Activated CD4-positive, alpha-beta T cell treated with anti-CD3 and anti-CD28 coated beads, Interleukin-2, amount 10 ng/mL, durations not matched to agents 7 days and 5 days (primary cell): Measurements from ENCODE around the gene CAST. TPM values are rescaled to one million over a fixed set of nuclear protein-coding genes. Genes with fewer than 3 reads are reported as not detected.
"Not testable (repeated sequence)": the region's sequence is repeated elsewhere in the genome, so short reads cannot be mapped to it uniquely, and the experiment has no call there.

ENCODE experiments used
- CTCF ChIA-PET: fragments of 350-600 bp; sonication (Branson Sonifier 250); formaldehyde crosslinking; loops from one replicate; lab custom pipeline; 2021; ENCODE audit warnings: antibody characterized with exemption; lab: Charles Lee
- POLR2A ChIA-PET: fragments of 350-600 bp; sonication (Branson Sonifier 250); formaldehyde crosslinking; loops from one replicate; lab custom pipeline; 2021; ENCODE audit warnings: antibody characterized with exemption; lab: Charles Lee
- DNase-seq: peaks from one replicate; pipeline ENCODE4 v3.0.0-alpha.2; 2020
- H3K27ac Mint-ChIP-seq: one replicate; pipeline ENCODE4 v1.8.0; 2021; ENCODE audit warnings: mild to moderate bottlenecking, moderate library complexity, mixed read lengths
- H3K27me3 Mint-ChIP-seq: one replicate; pipeline ENCODE4 v1.8.0; 2021; ENCODE audit warnings: mixed read lengths
- H3K36me3 Mint-ChIP-seq: one replicate; pipeline ENCODE4 v1.8.0; 2021; ENCODE audit warnings: low read depth, mixed read lengths
- H3K4me1 Mint-ChIP-seq: one replicate; pipeline ENCODE4 v1.8.0; 2021; ENCODE audit warnings: mixed read lengths
- H3K4me3 Mint-ChIP-seq: one replicate; pipeline ENCODE4 v1.8.0; 2021; ENCODE audit warnings: mild to moderate bottlenecking, moderate library complexity, mixed read lengths
- H3K9me3 Mint-ChIP-seq: one replicate; pipeline ENCODE4 v1.8.0; 2021; ENCODE audit warnings: mixed read lengths
- total RNA-seq, 2 experiments: library from RNA; stranded (reverse); gene quantifications; one replicate each; pipeline ENCODE4 v1.2.3, GENCODE V29; 2021

The CAST gene
- total RNA-seq, 2 experiments from 2014 or later, result 178 to 218 TPM

DNA sequence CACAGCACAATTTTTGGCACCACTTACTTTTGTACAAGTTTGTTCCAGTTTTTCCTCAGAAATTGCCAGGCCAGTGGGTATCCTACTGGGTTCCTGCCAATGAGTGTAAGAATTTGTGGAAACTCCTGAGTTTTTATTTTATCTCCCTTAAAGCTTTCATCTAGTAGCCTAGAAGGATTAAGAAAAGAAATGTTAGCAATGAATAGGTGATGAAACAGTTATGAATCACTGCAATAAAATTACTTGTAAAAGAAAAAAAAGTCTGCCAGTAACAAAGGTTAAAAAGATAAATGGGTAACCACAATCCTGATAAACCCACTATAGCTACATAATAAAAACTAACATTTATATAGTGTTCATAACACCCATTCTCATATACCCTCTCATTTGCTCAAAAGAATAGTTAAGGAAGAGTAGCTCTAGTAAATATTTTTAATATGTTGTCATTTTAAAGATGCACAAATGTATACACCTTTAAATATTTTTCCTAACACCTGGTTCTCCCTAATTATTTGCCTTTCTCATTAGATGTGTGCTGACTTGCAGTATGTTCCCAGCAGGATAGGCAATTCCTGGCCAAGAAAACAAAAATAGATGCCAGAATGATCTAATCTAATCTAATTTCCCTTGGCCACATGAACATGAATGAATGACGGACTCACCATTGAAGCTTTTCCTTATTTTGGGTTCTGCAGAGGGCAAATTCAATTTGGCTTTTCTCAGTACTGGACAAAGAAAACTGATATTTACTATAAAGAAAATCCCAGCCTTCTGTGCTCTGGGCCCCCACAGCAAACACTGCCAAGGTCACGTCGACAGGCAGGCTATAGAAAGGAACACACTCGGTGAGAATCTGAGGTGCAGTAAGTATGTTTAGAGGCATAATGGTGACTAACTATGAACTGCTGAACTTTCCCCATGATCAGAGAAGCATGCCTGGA lies 119.1 kb downstream of the CAST start:
- CTCF ChIA-PET, result interaction anchor here (0.8 to 2.1 kb wide), 4 partner anchors 10 to 23 kb away, joined by 3 to 7 read pairs (median 4); no protein-coding TSS in a partner anchor
- Mint-ChIP-seq H3K9me3 (no peaks in the 10 kb centered on the region), H3K4me3 (no peak overlapping the region), H3K4me1 (no peaks in the 10 kb centered on the region), H3K27me3 (no peaks in the 10 kb centered on the region), H3K36me3 (peaks cover 84% of the 10 kb centered on the region), H3K27ac (peak overlapping the region; percentile 9)
- POLR2A ChIA-PET, result no interaction called here
- no peak for DNase-seq

GRCh38 chr5:96783326-96783725 lies 121.2 kb downstream of the CAST start:
- Mint-ChIP-seq H3K27me3 (no peaks in the 10 kb centered on the region), H3K4me3 (no peak overlapping the region), H3K36me3 (peaks cover 77% of the 10 kb centered on the region), H3K4me1 (no peaks in the 10 kb centered on the region), H3K27ac (no peak overlapping the region), H3K9me3 (no peaks in the 10 kb centered on the region)
- no peak for DNase-seq
- ChIA-PET CTCF (no interaction called here), POLR2A (no interaction called here)

- no peaks in the 10 kb centered on the region for H3K27me3 Mint-ChIP-seq
- no peak for DNase-seq
- ChIA-PET POLR2A (no interaction called here), CTCF (interaction anchor here (0.6 to 1.5 kb wide), 8 partner anchors 10 to 376 kb away, joined by 3 to 4 read pairs (median 3); no protein-coding TSS in a partner anchor)
- H3K9me3 Mint-ChIP-seq, result no peaks in the 10 kb centered on the region
- no peak overlapping the region for H3K27ac Mint-ChIP-seq
- H3K4me1 Mint-ChIP-seq, result no peaks in the 10 kb centered on the region
- peaks cover 74% of the 10 kb centered on the region for H3K36me3 Mint-ChIP-seq
- H3K4me3 Mint-ChIP-seq, result no peak overlapping the region
Measured at GRCh38 chr5:96785326-96786109, 123.3 kb downstream of the CAST start.

GRCh38 chr5:96788112-96788749 lies 126.1 kb downstream of the CAST start:
- POLR2A ChIA-PET, result no interaction called here
- no peak for DNase-seq
- H3K27me3 Mint-ChIP-seq, result no peaks in the 10 kb centered on the region
- H3K4me3 Mint-ChIP-seq, result no peak overlapping the region
- CTCF ChIA-PET, result interaction anchor here (1.5 to 1.9 kb wide), 3 partner anchors 9 to 81 kb away, joined by 3 to 11 read pairs (median 4); partner anchors contain the start of gene ERAP1
- no peak overlapping the region for H3K27ac Mint-ChIP-seq
- peaks cover 71% of the 10 kb centered on the region for H3K36me3 Mint-ChIP-seq
- no peaks in the 10 kb centered on the region for H3K9me3 Mint-ChIP-seq
- no peaks in the 10 kb centered on the region for H3K4me1 Mint-ChIP-seq

DNA sequence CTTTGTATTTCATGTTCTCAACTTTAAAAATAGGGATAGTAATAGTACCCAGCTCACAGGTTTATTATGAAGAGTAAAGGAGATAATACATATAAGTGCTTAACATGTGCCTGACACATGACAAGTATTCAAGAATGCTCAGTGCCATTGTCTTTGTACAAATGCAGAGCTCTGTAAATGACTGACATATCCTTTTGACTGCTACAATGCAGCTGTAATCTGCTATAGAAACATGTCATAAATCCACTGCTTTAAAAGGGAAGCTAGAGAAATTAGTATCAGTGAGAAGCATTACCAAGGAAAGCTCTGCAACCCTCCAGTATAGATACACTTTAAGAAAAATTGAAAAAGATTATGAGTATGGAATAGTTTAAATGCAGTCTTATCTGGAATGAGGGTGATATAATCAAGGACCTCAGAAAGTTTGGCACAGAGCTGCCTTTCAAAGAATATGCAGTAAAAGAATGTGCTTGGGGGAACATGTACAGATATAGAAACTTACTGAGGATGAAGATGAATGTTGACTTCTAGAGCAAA lies 127.7 kb downstream of the CAST start:
- POLR2A ChIA-PET, result no interaction called here

DNA sequence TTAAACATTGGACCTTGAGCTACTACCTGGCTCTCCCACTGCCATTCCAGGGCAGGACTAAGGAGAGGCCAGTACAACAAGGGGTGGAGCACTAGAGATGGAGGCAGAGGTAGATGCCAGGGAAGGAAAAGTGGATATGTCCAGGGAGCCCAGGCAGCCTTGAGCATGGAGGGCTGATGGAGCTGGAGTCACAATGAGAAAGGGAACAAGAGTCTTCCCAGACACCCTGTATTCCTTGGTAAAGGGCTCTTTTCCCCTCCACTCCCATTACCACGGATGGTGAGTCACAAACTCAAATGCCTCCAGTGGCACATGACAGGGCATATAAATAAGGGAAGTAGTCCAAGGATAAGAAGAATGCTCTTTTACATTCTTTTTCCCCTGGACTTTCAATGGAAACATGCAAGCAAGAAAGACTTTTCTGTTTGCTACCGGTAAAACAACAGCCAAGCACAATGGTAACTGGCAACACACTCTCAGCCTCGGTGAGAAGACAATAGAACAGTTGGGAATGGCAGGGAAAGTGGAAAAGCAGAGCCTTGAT lies 128.9 kb downstream of the CAST start:
- POLR2A ChIA-PET, result no interaction called here
- CTCF ChIA-PET, result interaction anchor here (0.8 to 1.9 kb wide), 6 partner anchors 9 to 177 kb away, joined by 3 to 6 read pairs (median 4); no protein-coding TSS in a partner anchor
- H3K27me3 Mint-ChIP-seq, result no peaks in the 10 kb centered on the region
- DNase-seq, result no peak
- peaks cover 74% of the 10 kb centered on the region for H3K36me3 Mint-ChIP-seq
- H3K9me3 Mint-ChIP-seq, result peaks cover 2% of the 10 kb centered on the region
- H3K27ac Mint-ChIP-seq, result no peak overlapping the region
- H3K4me1 Mint-ChIP-seq, result peaks cover 16% of the 10 kb centered on the region
- no peak overlapping the region for H3K4me3 Mint-ChIP-seq

More for the DNA sequence above, 127.7 kb downstream of the CAST start:
- no peak overlapping the region for H3K27ac Mint-ChIP-seq
- no peaks in the 10 kb centered on the region for H3K9me3 Mint-ChIP-seq
- peaks cover 74% of the 10 kb centered on the region for H3K36me3 Mint-ChIP-seq
- H3K4me3 Mint-ChIP-seq, result no peak overlapping the region
- H3K27me3 Mint-ChIP-seq, result no peaks in the 10 kb centered on the region
- CTCF ChIA-PET, result interaction anchor here (0.8 to 1.9 kb wide), 10 partner anchors 10 to 175 kb away, joined by 3 to 11 read pairs (median 4); no protein-coding TSS in a partner anchor
- DNase-seq, result no peak
- peaks cover 5% of the 10 kb centered on the region for H3K4me1 Mint-ChIP-seq

GRCh38 chr5:96794757-96795156 lies 132.6 kb downstream of the CAST start:
- CTCF ChIA-PET, result interaction anchor here (1.5 to 3.5 kb wide), 2 partner anchors 14 to 48 kb away, joined by 3 to 17 read pairs; partner anchors contain the start of gene ERAP1
- peak; percentile 51 for DNase-seq
- POLR2A ChIA-PET, result no interaction called here
- peak overlapping the region; percentile 32 for H3K27ac Mint-ChIP-seq
- H3K36me3 Mint-ChIP-seq, result peaks cover 85% of the 10 kb centered on the region
- no peaks in the 10 kb centered on the region for H3K27me3 Mint-ChIP-seq
- no peak overlapping the region for H3K4me3 Mint-ChIP-seq
- peaks cover 33% of the 10 kb centered on the region for H3K4me1 Mint-ChIP-seq
- peaks cover 6% of the 10 kb centered on the region for H3K9me3 Mint-ChIP-seq

DNA sequence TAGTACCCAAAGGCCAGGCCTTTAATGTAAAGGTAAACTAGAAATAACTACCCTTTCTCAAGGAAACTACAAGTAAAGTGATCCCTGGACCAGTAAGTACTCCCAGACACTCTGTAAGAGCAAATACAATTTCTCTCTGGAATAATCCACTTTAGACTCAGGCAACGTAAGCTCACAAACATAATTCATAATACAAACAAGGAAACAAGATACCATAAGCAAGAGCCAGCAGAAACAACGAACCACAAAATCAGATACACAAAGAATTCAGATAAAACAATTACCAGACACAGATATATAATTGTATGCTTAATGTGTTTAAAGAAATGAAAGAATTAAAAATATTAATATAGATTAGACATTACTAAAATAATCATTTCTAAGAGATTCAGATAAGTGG lies 133.4 kb downstream of the CAST start:
- CTCF ChIA-PET, result interaction anchor here (1.0 to 3.5 kb wide), 2 partner anchors 13 to 14 kb away, joined by 4 to 17 read pairs; partner anchors contain the start of gene ERAP1
- H3K27me3 Mint-ChIP-seq, result no peaks in the 10 kb centered on the region
- H3K9me3 Mint-ChIP-seq, result peaks cover 6% of the 10 kb centered on the region
- H3K36me3 Mint-ChIP-seq, result peaks cover 82% of the 10 kb centered on the region
- peaks cover 39% of the 10 kb centered on the region for H3K4me1 Mint-ChIP-seq
- POLR2A ChIA-PET, result no interaction called here
- no peak for DNase-seq
- H3K27ac Mint-ChIP-seq, result peak overlapping the region; percentile 43
- H3K4me3 Mint-ChIP-seq, result no peak overlapping the region

DNA sequence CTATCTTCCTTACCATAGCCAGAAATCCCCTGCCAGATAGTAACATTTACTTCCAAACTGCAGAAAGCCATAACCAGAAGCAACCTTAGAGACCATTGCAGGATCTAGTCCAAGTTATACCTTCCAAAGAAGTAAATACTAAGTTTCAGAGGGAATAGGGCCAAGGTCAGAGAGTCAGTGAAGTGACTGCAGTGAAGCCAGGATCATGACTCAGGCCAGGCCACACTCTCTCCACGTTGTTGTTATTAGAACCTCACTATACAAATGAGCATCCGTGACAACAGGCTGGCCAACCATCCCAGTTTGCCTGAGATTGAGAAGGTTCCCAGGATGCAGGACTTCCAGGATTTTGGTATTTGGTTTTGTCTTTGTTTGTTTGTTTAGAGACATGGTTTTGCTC lies 134.3 kb downstream of the CAST start:
- no peak for DNase-seq
- no peak overlapping the region for H3K4me3 Mint-ChIP-seq
- peaks cover 82% of the 10 kb centered on the region for H3K36me3 Mint-ChIP-seq
- no peaks in the 10 kb centered on the region for H3K27me3 Mint-ChIP-seq
- peak overlapping the region; percentile 26 for H3K27ac Mint-ChIP-seq
- peaks cover 40% of the 10 kb centered on the region for H3K4me1 Mint-ChIP-seq
- ChIA-PET CTCF (interaction anchor here (0.7 to 3.5 kb wide), 3 partner anchors 12 to 187 kb away, joined by 4 to 17 read pairs (median 4); partner anchors contain the start of gene ERAP1), POLR2A (no interaction called here)
- peaks cover 6% of the 10 kb centered on the region for H3K9me3 Mint-ChIP-seq

- DNase-seq, H3K27me3 Mint-ChIP-seq, H3K4me3 Mint-ChIP-seq, H3K27ac Mint-ChIP-seq, POLR2A ChIA-PET, H3K9me3 Mint-ChIP-seq: not testable (repeated sequence)
- H3K4me1 Mint-ChIP-seq, result peaks cover 61% of the 10 kb centered on the region
- peaks cover 75% of the 10 kb centered on the region for H3K36me3 Mint-ChIP-seq
- CTCF ChIA-PET, result interaction anchor here (0.6 to 1.3 kb wide), 2 partner anchors 75 to 321 kb away, joined by 3 read pairs; partner anchors contain the start of gene ERAP2
Measured at GRCh38 chr5:96801718-96802117, 139.5 kb downstream of the CAST start.

DNA sequence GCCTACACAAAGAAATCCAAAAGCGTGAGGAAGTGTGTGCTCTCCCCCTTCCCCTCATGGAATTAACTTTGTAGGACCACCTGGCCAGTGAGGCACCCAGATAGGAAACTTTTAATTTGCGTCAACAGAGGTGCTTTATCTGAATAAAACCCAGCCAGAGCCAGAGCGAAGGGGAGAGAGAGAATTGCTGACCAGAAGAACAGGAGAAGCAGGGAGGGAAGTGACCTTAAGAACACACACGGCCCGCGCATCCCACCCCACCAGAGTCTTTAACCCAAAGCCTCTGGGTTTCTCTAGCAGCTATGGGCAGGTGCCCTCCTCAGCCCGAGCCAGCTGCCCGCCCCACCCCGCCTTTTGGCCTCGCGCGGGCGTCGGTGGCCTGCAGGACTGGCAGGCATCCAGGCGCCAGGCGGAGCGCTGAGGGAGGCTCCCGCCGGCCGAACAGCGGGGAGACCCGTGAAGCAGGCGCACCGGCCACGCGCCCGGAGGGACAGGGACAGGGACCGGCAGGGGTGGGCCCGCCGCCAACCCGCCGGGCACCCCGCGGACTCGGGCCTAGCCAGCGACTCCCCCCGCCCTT lies 145.0 kb downstream of the CAST start:
- DNase-seq, result peak; percentile 49
- Mint-ChIP-seq H3K4me1 (peaks cover 64% of the 10 kb centered on the region), H3K27ac (peak overlapping the region; percentile 98), H3K36me3 (peaks cover 34% of the 10 kb centered on the region), H3K27me3 (no peaks in the 10 kb centered on the region), H3K9me3 (no peaks in the 10 kb centered on the region), H3K4me3 (peak overlapping the region; percentile 96)
- ChIA-PET CTCF (interaction anchor here (0.8 to 2.3 kb wide), 14 partner anchors 10 to 355 kb away, joined by 3 to 35 read pairs (median 5); no protein-coding TSS in a partner anchor), POLR2A (interaction anchor here (0.6 to 1.8 kb wide), 3 partner anchors 70 to 129 kb away, joined by 3 to 10 read pairs (median 8); partner anchors contain the start of genes ERAP2 and LNPEP)
